Heart right ventricle (tissue), 16 donors: ENCODE results near the gene TNPO2. TPM values are rescaled to one million over a fixed set of nuclear protein-coding genes. Genes with fewer than 3 reads are reported as not detected.

Experiments
- ATAC-seq, 8 donors: fragments of 200-7000 bp; cut with Tn5 transposase; one replicate each; pipeline ENCODE4 v1.9.1; 2020; ENCODE audit warnings: mild to moderate bottlenecking in 8 of 8, moderate library complexity in 8 of 8, moderate number of reproducible peaks in 1 of 8
- DNase-seq, 2 donors: peaks; one replicate each; pipeline ENCODE4 v3.0.0-alpha.2; 2020
- H3K27ac ChIP-seq, 10 donors: fragments of 200-600 bp; sonication (generic) in 2 of 10; one replicate each; pipeline versions ENCODE4 v1.5.0 to v1.8.0; 2020 to 2022; ENCODE audit warnings: mild to moderate bottlenecking in 3 of 10
- H3K27me3 ChIP-seq, 7 donors: fragments of 200-600 bp; one replicate each; pipeline ENCODE4 v1.8.0; 2021 to 2022; ENCODE audit warnings: mild to moderate bottlenecking in 2 of 7
- H3K36me3 ChIP-seq, 9 donors: fragments of 200-600 bp; sonication (generic) in 1 of 9; one replicate each; pipeline versions ENCODE4 v1.5.0 to v1.8.0; 2020 to 2022; ENCODE audit warnings: mild to moderate bottlenecking in 2 of 9
- H3K4me1 ChIP-seq, 9 donors: fragments of 200-600 bp; sonication (generic) in 1 of 9; one replicate each; pipeline versions ENCODE4 v1.5.0 to v1.8.0; 2020 to 2022; ENCODE audit warnings: mild to moderate bottlenecking in 4 of 9
- H3K4me3 ChIP-seq, 10 donors: fragments of 200-600 bp; sonication (generic) in 2 of 10; one replicate each; pipeline versions ENCODE4 v1.5.0 to v1.8.0; 2020 to 2022; ENCODE audit warnings: mild to moderate bottlenecking in 7 of 10, moderate library complexity in 2 of 10
- H3K9me3 ChIP-seq, 11 donors: fragments of 200-600 bp in 10 of 11; sonication (generic) in 2 of 11; one replicate each; pipeline versions ENCODE4 v1.5.0 to v1.8.0; 2013 to 2022; ENCODE audit warnings: mild to moderate bottlenecking in 2 of 11, control low read depth in 1 of 11, moderate library complexity in 1 of 11
- WGBS, 2 donors: extraction: QIAGEN DNeasy Blood & Tissue Kit; methylation state at CpG; one replicate each; pipeline ENCODE4 v1.1.7; 2013; ENCODE audit warnings: inconsistent platforms in 1 of 2; 5-methylcytosine and 5-hydroxymethylcytosine counted together
- intact Hi-C, 10 donors: fragments of 100-400 bp; cut with DNase I; formaldehyde crosslinking; loops; one replicate each; pipeline versions ENCODE4 v1.11.1 to v1.14.2; 2022
- polyA plus RNA-seq, 2 donors: library from polyadenylated mRNA; stranded (reverse); fragments of 200-250 nt; gene quantifications; one replicate each; pipeline ENCODE4 v1.2.3, GENCODE V29; 2013
- total RNA-seq, 10 donors: library from RNA; stranded (reverse); fragmentation: NEBNext Ultra II Directional in 3 of 10; extraction: Animal tissue kit (Norgen Biotek cat#: 25700) in 3 of 10; gene quantifications; one replicate each; pipeline versions ENCODE4 v1.2.1 to v1.2.4, GENCODE V29; 2021 to 2023
- TF ChIP-seq, protein P1 (sequence below), 9 donors: fragments of 200-600 bp; sonication (generic) in 2 of 9; IDR thresholded peaks; one replicate each; pipeline versions ENCODE4 v1.5.0 to v1.8.0; 2021 to 2022; ENCODE audit warnings: antibody characterized with exemption in 9 of 9, mild to moderate bottlenecking in 5 of 9, moderate library complexity in 1 of 9
- donor health status: Arrhythmogenic right ventricular cardiomyopathy.
- donor health status: ischemic (EF 13 %, LVEDD 7.1; RV severe dilation, severe dysfunction).
- donor health status: healthy with polysubstance abuse.
- donor health status: DM: no; HTN: yes; CAD: no.
- donor health status: DM: no; HTN: no; CAD: no.
- donor health status: ischemic (EF 25% LVEDD 6.9; RV normal size, moderate dysfunction).
- donor health status: ischemic (EF 25% LVEDD 5.7; RV mildly dilated, moderate dysfunction).
- donor health status: healthy.
- donor health status: DM: yes; HTN: yes; CAD: no.
- donor health status: Ischemic cardiomyopathy.
- donor health status: ischemic (EF 35%, LVEDD 5.7; RV mildly dilated, moderate dysfunction).
- donor health status: nonischemic (EF 11% LVEDD 7.7; RV severe dilation, severe dysfunction).
- donor health status: DM: yes; HTN: yes; CAD: no.
- donor health status: PGD.
- donor health status: ischemic (EF 29% LVEDD 5.4; RV normal size, mild dysfunction).
- donor health status: nonischemic (EF 23%, LVEDD 6.1; RV moderate dilation, normal function).

The TNPO2 gene
- total and polyA plus RNA-seq, 12 donors, result 17.3 to 51.1 (median 40.7) TPM

GRCh38 chr19:12769689-12770088, 46.0 kb upstream of the TNPO2 start:
- intact Hi-C loops, result loop anchor here in 5 of 10 donors (5.0 to 10.0 kb wide), 4 partner anchors 33 to 78 kb away; partner anchors contain the start of genes PRDX2 (in 2 of the 5) and THSD8 (in 2 of the 5)
- H3K4me1 ChIP-seq, result peaks cover 0 to 51% (median 24%) of the 10 kb centered on the region in 9 donors
- H3K4me3 ChIP-seq, result no peak overlapping the region
- WGBS, 2 donors, result 57 to 71% methylated on average over 26 to 37 of the region's 37 CpGs
- peak overlapping the region in 3 of 10 donors; percentile 1 to 35 (median 4) for H3K27ac ChIP-seq
- DNase-seq, result no peak
- H3K9me3 ChIP-seq, result no peaks in the 10 kb centered on the region
- TF ChIP-seq, protein P1, sequence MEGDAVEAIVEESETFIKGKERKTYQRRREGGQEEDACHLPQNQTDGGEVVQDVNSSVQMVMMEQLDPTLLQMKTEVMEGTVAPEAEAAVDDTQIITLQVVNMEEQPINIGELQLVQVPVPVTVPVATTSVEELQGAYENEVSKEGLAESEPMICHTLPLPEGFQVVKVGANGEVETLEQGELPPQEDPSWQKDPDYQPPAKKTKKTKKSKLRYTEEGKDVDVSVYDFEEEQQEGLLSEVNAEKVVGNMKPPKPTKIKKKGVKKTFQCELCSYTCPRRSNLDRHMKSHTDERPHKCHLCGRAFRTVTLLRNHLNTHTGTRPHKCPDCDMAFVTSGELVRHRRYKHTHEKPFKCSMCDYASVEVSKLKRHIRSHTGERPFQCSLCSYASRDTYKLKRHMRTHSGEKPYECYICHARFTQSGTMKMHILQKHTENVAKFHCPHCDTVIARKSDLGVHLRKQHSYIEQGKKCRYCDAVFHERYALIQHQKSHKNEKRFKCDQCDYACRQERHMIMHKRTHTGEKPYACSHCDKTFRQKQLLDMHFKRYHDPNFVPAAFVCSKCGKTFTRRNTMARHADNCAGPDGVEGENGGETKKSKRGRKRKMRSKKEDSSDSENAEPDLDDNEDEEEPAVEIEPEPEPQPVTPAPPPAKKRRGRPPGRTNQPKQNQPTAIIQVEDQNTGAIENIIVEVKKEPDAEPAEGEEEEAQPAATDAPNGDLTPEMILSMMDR (IDR thresholded peaks at IDR 0.05), result no peak
- ATAC-seq, result no peak
- peaks cover 0 to 64% (median 5%) of the 10 kb centered on the region in 9 donors for H3K36me3 ChIP-seq
- H3K27me3 ChIP-seq, result no peaks in the 10 kb centered on the region

DNA sequence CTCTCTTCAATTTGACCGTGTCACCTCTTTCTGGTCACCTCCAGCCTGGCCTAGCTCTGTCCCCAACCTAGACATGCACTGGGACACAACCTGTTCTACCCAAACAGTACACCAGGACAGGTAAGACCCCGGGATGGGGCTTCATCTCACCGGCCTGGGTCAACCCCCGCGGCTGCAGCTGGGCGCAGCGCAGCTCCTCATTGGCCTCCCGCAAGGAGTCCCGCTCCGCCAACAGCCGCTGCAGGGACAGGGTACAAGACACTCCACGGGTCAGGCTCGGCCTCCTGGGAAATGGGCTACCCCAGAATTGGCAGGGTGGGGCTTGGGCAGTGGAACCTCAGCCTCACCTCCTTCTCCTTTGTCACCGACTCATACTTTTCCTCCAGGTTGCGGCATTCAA, 43.9 kb upstream of the TNPO2 start:
- Histone ChIP-seq H3K9me3 (no peaks in the 10 kb centered on the region), H3K36me3 (peaks cover 0 to 84% (median 6%) of the 10 kb centered on the region in 9 donors), H3K4me1 (peaks cover 0 to 44% (median 7%) of the 10 kb centered on the region in 9 donors), H3K27ac (no peak overlapping the region), H3K27me3 (no peaks in the 10 kb centered on the region), H3K4me3 (no peak overlapping the region)
- TF ChIP-seq, protein P1 (IDR thresholded peaks at IDR 0.05), result no peak
- ATAC-seq (no peak), DNase-seq (no peak)
- 96 to 97% methylated on average over 15 of the region's 15 CpGs for WGBS, 2 donors
- intact Hi-C loops, result loop anchor here in 4 of 10 donors (5.0 kb wide), 3 partner anchors 35 to 80 kb away; partner anchors contain the start of genes PRDX2 (in 2 of the 4) and THSD8 (in 2 of the 4)

DNA sequence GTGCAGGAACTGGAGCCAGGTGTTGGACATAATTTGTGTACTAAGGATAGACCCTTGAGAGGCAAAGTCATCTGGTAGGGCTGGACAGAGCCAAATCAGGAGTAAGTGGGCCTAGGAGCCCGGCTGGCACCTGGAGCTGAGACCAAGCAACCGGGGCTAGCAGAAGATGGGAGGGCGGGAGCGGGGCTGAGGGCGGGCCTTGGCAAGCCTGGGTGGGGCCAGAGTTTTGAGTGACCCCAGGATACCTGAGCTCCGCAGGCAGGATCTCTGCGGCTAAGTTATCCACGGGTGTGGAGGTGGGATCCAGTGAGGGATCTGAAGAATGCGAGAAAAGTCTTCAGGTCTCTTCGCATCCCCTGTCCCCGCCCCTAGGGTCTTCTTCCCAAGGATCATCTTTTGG, 43.4 kb upstream of the TNPO2 start:
- Histone ChIP-seq H3K27ac (no peak overlapping the region), H3K4me1 (peaks cover 0 to 46% (median 6%) of the 10 kb centered on the region in 9 donors), H3K9me3 (no peaks in the 10 kb centered on the region), H3K27me3 (no peaks in the 10 kb centered on the region), H3K36me3 (peaks cover 0 to 88% (median 11%) of the 10 kb centered on the region in 9 donors), H3K4me3 (no peak overlapping the region)
- TF ChIP-seq, protein P1 (IDR thresholded peaks at IDR 0.05), result no peak
- 93 to 94% methylated on average over 11 of the region's 11 CpGs for WGBS, 2 donors
- ATAC-seq (no peak), DNase-seq (no peak)
- intact Hi-C loops, result loop anchor here in 4 of 10 donors (5.0 kb wide), 3 partner anchors 35 to 80 kb away; partner anchors contain the start of genes PRDX2 (in 2 of the 4) and THSD8 (in 2 of the 4)

DNA sequence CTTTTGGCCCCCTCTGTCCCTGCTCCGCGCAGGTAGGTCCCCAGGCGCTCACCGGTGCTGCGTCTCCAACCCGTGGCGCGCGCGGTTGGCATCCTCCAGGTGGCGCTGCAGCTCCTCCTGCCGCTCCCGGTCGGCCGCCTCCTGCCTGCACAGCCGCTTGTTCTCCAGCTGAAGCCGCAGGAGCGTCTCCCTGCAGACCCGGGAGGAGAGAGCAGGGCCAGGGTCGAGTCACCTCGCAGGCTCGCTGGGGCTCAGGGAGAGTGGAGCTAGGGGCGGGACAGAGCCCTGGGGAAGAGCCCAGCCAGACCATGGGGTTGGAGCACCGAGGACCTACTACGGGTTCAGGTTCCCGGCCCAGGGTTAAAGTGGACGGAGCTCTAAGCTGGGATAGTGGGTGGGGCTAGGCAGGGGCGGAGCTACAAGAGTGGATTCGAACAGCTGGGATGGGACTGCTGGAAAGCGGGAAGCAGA, 42.4 kb upstream of the TNPO2 start:
- Histone ChIP-seq H3K9me3 (no peaks in the 10 kb centered on the region), H3K4me3 (peak overlapping the region in 7 of 10 donors; percentile 28 to 59 (median 44)), H3K36me3 (peaks cover 0 to 98% (median 15%) of the 10 kb centered on the region in 9 donors), H3K27ac (peak overlapping the region in 9 of 10 donors; percentile 31 to 83 (median 53)), H3K27me3 (no peaks in the 10 kb centered on the region), H3K4me1 (peaks cover 0 to 39% (median 4%) of the 10 kb centered on the region in 9 donors)
- ATAC-seq (peak in 7 of 8 donors; percentile 67 to 90 (median 77)), DNase-seq (peak; percentile 85 to 91)
- intact Hi-C loops, result loop anchor here in 4 of 10 donors (5.0 kb wide), 3 partner anchors 36 to 81 kb away; partner anchors contain the start of genes PRDX2 (in 2 of the 4) and THSD8 (in 2 of the 4)
- TF ChIP-seq, protein P1 (IDR thresholded peaks at IDR 0.05), result peak in 7 of 9 donors; percentile 71 to 99 (median 88)
- WGBS, 2 donors, result 23 to 38% methylated on average over 30 of the region's 30 CpGs
